Skeletal muscle satellite cell (primary cell): ENCODE data around the gene CRACR2A.

Experiments used
- H3K27me3 ChIP-seq: 2 replicates; pipeline ENCODE4 v1.7.0; 2013; ENCODE audit warnings: low read length; ENCODE audit not compliant: control insufficient read depth, insufficient read depth
- H3K36me3 ChIP-seq: 2 replicates; pipeline ENCODE4 v1.7.0; 2013; ENCODE audit warnings: mild to moderate bottlenecking, control low read depth, low read length; ENCODE audit not compliant: insufficient read depth
- H3K4me1 ChIP-seq: 2 replicates; pipeline ENCODE4 v1.7.0; 2013; ENCODE audit warnings: low read length; ENCODE audit not compliant: control insufficient read depth, insufficient read depth
- H3K4me2 ChIP-seq: 2 replicates; pipeline ENCODE4 v1.7.0; 2013; ENCODE audit warnings: mild to moderate bottlenecking, low read length
- H3K4me3 ChIP-seq: 2 replicates; pipeline ENCODE4 v1.7.0; 2013; ENCODE audit warnings: low read length
- H3K9ac ChIP-seq: 2 replicates; pipeline ENCODE4 v1.7.0; 2013; ENCODE audit warnings: mild to moderate bottlenecking, low read depth, low read length, moderate library complexity
- H3K9me3 ChIP-seq: replicated peaks from 2 replicates; pipeline ENCODE4 v1.7.0; 2013; ENCODE audit warnings: mild to moderate bottlenecking, control low read depth, low read length

CRACR2A gene

DNA sequence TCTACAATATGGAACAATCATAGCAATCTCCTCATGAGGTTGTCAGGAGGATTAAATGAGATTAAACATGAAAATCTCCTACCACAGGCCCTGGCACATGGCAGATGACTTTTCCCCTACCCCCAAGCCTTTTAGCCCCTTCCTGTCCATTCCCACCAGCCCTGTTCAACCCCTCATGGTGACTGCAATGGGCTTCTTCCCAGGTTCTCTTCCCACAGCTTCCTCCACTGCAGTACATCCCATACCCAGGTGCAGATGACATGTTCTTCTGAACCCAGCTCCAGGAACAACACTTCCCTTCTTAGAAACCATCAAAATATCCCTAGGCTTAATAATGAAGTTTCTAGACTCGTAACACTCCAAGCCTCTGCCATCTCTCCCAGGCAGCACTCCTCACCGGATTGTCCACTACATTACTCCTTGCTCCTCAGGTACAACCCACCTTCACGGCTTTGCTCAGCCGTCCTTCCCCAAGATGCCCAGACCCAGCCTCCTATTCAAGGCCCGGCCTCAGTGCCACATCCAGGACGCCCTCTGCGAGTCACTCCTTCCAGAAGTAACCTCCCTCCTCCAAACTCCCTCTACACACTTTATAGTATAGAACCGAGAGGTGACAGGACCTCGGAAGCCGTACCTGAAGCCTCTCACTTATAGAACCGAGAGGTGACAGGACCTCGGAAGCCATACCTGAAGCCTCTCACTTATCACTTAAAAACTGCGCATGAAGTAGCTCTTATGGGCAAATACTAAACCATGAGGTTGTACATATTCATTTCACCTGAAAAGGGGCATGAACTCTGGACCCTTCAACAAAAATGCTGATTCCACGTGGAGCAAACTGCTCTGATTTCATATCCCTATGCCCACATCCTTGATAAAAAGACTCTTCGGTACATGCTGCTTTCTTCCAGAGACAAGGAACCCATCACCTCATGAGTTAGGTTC lies 1.5 kb downstream of the CRACR2A start:
- Histone ChIP-seq H3K4me2 (peak overlapping the region; percentile 84), H3K4me3 (peak overlapping the region; percentile 69), H3K9ac (peak overlapping the region; percentile 92), H3K36me3 (peaks cover 5% of the 10 kb centered on the region), H3K27me3 (no peaks in the 10 kb centered on the region), H3K4me1 (peaks cover 24% of the 10 kb centered on the region), H3K9me3 (no peaks in the 10 kb centered on the region)

DNA sequence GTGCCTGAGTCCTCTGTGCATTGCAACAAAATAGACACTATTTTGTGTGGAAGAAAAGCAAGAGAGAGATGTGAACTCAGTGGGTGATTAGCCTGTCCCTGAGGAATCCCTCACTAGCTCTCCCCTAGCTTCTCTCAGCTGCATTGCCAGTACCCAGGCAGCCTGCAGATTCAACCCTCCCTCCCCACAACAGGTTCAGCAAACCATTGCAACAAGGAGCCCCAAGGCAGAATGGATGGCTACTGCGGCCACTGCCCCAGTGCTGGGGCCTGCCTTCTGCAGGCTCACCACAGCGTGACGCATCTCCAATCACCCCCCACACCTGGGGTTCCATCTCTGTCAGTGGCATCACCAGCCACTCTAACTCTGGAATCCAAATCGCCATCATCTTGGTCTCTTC lies 2.3 kb downstream of the CRACR2A start:
- H3K27me3 ChIP-seq: no peaks in the 10 kb centered on the region
- H3K4me1 ChIP-seq: peaks cover 24% of the 10 kb centered on the region
- peaks cover 5% of the 10 kb centered on the region for H3K36me3 ChIP-seq
- H3K9ac ChIP-seq: no peak overlapping the region
- H3K4me3 ChIP-seq: no peak overlapping the region
- no peak overlapping the region for H3K4me2 ChIP-seq
- H3K9me3 ChIP-seq: no peaks in the 10 kb centered on the region

DNA sequence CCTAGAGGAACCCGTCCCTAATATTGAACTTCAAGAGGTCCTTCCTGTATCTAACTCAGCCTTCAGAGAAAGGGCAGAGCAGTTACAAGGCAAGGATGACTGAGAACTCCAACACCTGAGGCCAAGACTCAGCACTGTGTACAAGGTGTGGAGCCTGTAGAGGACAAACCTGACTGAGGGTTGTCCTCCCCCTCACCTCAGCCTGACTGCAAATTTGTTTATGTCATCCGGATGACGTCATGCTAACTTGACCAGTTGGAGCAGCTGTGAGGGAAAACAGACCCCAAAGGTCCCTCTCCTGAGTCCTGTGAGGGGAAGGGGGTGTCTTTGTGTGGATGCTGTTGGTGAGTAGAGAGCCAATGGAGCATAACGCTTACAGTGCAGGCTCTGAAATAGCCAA lies 4.3 kb downstream of the CRACR2A start:
- no peak overlapping the region for H3K4me3 ChIP-seq
- no peaks in the 10 kb centered on the region for H3K9me3 ChIP-seq
- H3K9ac ChIP-seq: no peak overlapping the region
- H3K4me2 ChIP-seq: no peak overlapping the region
- H3K4me1 ChIP-seq: peaks cover 20% of the 10 kb centered on the region
- peaks cover 5% of the 10 kb centered on the region for H3K36me3 ChIP-seq
- H3K27me3 ChIP-seq: no peaks in the 10 kb centered on the region

DNA sequence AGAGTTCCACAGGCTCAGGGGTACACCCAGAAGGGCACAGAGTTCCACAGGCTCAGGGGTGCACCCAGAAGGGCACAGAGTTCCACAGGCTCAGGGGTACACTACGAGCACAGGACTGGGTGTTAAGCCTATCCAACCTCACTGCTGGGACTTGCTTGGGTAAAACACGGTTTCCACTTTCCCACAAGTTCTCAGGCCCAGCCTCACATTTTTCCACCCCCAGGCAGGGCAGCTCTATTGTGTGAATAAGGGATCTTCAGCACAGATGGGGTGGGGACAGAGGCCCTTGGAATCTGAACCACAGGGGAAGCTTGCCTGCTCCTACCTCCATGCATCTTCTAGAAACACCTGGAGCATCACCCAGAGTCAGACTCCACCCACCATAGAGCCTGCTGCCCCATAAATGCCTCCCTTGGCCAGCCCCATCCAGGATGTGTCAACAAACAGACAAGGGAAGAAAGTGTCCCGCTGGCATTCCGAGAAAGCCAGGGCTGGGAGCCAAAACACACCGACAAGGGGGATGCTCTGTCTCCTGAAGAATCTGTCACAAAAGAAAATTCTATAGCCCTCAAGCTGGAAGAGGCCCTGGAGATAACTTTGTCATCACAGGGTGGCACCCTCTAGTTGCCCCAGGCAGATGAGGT lies 4.8 kb downstream of the CRACR2A start:
- Histone ChIP-seq H3K36me3 (peaks cover 5% of the 10 kb centered on the region), H3K27me3 (no peaks in the 10 kb centered on the region), H3K4me1 (peaks cover 15% of the 10 kb centered on the region), H3K4me2 (no peak overlapping the region), H3K9me3 (no peaks in the 10 kb centered on the region), H3K4me3 (no peak overlapping the region), H3K9ac (no peak overlapping the region)

DNA sequence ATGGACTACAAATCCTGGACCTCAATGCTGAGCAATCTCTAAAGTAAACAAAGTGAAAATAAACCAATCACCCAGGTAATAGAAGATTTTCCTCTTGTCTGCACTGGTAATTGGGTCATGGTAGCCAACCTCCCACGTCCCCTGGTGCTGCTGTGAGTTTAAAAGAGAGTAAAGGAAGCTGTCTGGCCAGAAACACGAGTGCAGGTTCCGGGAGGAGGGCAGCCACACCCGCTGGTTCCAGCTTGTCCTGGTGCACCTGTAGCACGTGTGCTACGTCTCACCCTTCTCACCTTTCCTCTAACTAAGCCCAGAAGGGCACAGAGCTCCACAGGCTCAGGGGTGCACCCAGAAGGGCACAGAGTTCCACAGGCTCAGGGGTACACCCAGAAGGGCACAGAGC lies 5.4 kb downstream of the CRACR2A start:
- Histone ChIP-seq H3K36me3 (peaks cover 5% of the 10 kb centered on the region), H3K4me1 (peaks cover 14% of the 10 kb centered on the region), H3K9me3 (no peaks in the 10 kb centered on the region), H3K4me3 (no peak overlapping the region), H3K27me3 (no peaks in the 10 kb centered on the region), H3K4me2 (no peak overlapping the region), H3K9ac (no peak overlapping the region)

DNA sequence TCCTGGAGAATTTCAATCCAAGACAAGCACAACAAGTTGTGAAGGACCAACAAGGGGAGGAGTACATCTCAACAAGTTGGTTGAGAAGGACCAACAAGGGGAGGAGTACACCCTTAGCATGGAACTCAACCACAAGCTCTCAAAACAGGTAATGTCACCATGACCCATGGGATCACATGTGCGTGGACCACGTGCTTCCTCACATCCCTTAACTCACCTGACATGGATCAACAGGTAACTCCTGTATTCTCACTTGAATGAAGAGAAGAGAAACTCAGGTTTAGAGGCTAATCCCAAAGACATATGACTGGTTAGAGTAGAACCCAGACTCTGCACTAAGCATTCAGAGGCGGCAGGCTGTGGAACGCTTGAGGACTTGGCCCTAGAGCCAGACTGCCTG lies 6.2 kb downstream of the CRACR2A start:
- peaks cover 5% of the 10 kb centered on the region for H3K36me3 ChIP-seq
- peaks cover 6% of the 10 kb centered on the region for H3K4me1 ChIP-seq
- no peak overlapping the region for H3K9ac ChIP-seq
- H3K27me3 ChIP-seq: no peaks in the 10 kb centered on the region
- H3K4me2 ChIP-seq: no peak overlapping the region
- no peak overlapping the region for H3K4me3 ChIP-seq
- no peaks in the 10 kb centered on the region for H3K9me3 ChIP-seq

DNA sequence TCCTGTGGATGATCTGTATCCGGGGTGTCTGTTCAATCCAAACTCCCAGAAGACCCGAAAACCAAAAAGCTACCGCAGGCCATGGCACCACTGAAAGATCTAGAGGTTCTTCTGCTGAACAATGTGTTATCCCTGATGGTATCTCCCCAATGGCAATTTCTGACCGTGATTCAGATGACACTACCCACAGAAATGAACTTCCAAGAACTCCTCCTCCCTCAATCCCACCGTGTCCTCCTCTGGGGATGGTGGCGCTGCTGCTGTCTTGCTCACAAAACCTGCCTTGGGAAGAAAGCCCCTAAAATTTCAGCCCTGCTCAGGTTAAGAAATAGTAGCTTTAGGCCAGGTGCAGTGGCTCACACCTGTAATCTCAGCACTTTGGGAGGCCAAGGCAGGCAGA lies 7.8 kb downstream of the CRACR2A start:
- Histone ChIP-seq H3K4me3 (no peak overlapping the region), H3K9me3 (no peaks in the 10 kb centered on the region), H3K4me1 (no peaks in the 10 kb centered on the region), H3K36me3 (peaks cover 5% of the 10 kb centered on the region), H3K9ac (no peak overlapping the region), H3K4me2 (no peak overlapping the region), H3K27me3 (no peaks in the 10 kb centered on the region)

DNA sequence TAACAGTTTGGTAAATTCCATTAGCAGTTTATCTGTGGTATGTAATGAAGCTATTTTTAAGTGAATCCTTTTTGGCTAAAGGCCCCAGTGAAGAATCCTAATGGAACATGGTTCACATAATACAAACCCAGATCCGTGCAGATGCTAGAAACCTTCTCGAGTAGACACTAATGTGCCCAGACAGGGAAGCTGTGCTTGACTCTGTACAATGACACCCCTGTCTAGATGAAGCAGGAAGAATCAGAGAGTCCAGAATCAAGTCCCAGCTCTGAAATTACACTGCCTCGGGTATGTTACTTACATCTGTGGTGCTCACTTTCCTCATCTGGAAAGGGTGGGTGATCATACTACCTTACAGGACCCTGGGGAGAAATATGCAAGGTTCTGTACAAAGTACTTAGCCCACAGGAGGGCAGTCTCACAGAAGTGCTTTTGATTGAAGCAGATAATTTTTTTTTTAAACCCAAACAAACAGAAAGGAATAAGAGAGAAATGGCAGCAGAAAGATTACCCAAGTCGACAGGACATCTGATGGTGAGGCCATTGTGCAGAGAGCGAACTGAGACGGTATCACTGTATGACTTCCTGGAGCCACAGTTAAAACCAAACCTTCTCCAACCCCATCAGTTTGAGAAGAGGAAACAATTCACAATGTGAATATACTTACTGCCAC lies 8.5 kb downstream of the CRACR2A start:
- H3K4me1 ChIP-seq: no peaks in the 10 kb centered on the region
- H3K9me3 ChIP-seq: no peaks in the 10 kb centered on the region
- no peak overlapping the region for H3K4me3 ChIP-seq
- no peak overlapping the region for H3K9ac ChIP-seq
- H3K36me3 ChIP-seq: peaks cover 5% of the 10 kb centered on the region
- H3K4me2 ChIP-seq: no peak overlapping the region
- no peaks in the 10 kb centered on the region for H3K27me3 ChIP-seq

DNA sequence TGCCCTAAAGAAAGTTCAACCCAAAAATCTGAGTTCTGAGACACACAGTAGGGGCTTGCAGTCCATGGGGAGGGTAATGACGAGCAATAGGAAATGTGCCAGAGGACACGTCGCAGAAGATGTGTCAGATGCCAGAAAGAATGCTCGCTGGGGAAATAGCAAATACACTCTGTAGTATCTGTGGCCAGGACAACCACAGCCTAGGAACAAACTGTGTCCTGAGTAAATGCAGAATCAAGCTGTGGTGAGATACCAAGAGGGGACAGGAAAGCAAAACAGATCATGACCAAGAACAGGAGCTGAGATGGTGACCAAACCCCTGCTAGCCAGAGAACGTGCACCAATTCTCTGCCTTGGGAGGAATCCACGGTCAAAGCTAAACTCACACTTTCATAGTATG lies 9.1 kb downstream of the CRACR2A start:
- no peak overlapping the region for H3K9ac ChIP-seq
- no peak overlapping the region for H3K4me2 ChIP-seq

DNA sequence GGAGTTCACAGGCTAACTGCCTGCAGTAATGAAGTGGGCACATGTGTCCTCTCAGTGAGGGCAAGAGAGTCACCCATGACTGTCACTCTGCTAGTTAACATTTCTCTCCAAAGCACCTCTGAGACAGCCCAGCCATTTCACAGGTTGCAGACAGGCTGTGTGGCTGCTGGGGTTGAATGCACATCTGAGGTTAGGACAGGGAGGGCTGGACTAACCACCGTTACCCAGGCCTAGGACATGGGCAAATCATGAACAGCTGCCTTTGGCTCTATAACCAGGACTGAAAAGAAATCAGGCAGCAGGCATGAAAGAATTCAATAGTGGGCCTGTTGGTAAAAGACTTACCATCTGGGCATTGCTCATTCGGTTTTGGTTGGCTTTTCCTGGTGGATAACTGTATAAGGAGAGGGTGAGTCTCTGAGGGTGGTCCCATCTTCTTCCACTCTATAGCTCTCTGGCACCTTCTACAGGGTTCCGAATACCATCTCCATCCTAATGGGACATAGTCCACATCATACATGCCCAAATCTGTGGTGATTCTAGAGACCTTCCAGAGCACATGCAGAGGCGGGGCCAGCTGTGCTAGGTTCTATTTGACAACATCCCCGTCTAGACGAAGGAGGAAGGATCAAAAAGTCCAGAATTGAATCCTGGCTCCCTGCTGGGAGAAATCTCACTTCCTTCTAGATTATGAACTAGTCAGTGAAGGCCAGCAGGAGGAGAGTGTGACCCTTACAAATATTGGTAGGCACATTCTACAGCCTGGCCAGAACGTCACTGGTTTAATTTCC lies 10.8 kb downstream of the CRACR2A start:
- H3K36me3 ChIP-seq: peaks cover 5% of the 10 kb centered on the region
- H3K9ac ChIP-seq: no peak overlapping the region
- no peak overlapping the region for H3K4me2 ChIP-seq
- no peaks in the 10 kb centered on the region for H3K27me3 ChIP-seq
- no peak overlapping the region for H3K4me3 ChIP-seq
- H3K9me3 ChIP-seq: no peaks in the 10 kb centered on the region
- H3K4me1 ChIP-seq: no peaks in the 10 kb centered on the region

More for the DNA sequence above, 9.1 kb downstream of the CRACR2A start:
- H3K36me3 ChIP-seq: peaks cover 5% of the 10 kb centered on the region
- no peaks in the 10 kb centered on the region for H3K4me1 ChIP-seq
- H3K4me3 ChIP-seq: no peak overlapping the region
- no peaks in the 10 kb centered on the region for H3K9me3 ChIP-seq
- H3K27me3 ChIP-seq: no peaks in the 10 kb centered on the region
